ENCODE results near the gene C10orf95. TPM values are rescaled to one million over a fixed set of nuclear protein-coding genes. Genes with fewer than 3 reads are reported as not detected.
"Not testable (repeated sequence)": the region's sequence is repeated elsewhere in the genome, so short reads cannot be mapped to it uniquely, and the experiment has no call there.

The C10orf95 gene
- total RNA-seq, 1 donor from 2014 or later = 2.9 TPM

DNA sequence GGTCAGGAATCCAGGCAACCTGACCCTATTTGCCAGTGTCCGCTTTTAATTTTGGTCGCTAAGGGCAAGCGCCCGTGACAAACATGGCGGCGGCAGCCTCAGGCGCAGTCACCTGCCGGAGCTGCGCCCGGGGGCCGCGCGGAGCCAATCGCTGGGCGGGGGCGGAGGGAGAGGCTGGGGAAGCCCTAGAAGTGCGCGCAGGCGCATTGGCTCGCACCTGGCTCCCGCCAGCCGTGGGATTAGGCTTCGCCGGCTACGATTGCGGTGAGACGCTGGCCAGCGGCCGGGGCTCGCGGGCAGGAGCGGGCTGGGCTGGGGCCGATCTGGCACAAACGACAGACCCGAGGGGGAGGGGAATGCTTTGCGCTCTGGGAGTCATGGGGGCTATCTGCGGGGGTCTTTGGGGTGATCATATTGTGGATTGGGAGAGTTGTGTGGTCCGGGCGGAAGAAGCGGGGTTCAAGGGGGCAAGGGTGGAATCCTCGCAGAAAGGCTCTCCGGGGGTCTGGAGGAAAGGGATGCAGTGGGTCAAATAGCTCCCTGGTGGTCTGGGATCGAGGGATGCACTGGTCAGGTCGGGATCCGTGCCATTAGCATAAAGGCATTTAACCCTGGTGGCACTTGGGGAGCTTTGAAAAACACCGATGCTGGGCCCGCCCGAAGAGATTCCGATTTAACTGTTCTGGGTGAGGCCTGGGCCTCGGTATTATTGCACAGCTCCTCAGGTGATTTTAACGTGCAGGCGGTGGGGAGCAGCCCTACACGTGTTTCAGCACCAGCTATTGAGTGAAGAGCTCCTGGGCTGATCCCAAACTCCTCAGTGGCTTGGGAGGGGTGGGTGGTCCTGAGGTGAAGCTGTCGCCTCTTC is 10.1 kb upstream of the C10orf95 start:
- DNase-seq (ENCODE audit: low read depth) (peak; percentile 77), FAIRE-seq (no peak)
- Histone ChIP-seq H3K36me3 (ENCODE audit: control insufficient read depth, insufficient read depth, low read length) (no peaks in the 10 kb centered on the region), H3K4me3 (ENCODE audit: low read depth, low read length) (peak overlapping the region; percentile 40), H3K27me3 (ENCODE audit: control insufficient read depth, insufficient read depth, low read length) (no peaks in the 10 kb centered on the region)
- TF ChIP-seq, protein P1, sequence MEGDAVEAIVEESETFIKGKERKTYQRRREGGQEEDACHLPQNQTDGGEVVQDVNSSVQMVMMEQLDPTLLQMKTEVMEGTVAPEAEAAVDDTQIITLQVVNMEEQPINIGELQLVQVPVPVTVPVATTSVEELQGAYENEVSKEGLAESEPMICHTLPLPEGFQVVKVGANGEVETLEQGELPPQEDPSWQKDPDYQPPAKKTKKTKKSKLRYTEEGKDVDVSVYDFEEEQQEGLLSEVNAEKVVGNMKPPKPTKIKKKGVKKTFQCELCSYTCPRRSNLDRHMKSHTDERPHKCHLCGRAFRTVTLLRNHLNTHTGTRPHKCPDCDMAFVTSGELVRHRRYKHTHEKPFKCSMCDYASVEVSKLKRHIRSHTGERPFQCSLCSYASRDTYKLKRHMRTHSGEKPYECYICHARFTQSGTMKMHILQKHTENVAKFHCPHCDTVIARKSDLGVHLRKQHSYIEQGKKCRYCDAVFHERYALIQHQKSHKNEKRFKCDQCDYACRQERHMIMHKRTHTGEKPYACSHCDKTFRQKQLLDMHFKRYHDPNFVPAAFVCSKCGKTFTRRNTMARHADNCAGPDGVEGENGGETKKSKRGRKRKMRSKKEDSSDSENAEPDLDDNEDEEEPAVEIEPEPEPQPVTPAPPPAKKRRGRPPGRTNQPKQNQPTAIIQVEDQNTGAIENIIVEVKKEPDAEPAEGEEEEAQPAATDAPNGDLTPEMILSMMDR (IDR thresholded peaks at IDR 0.05; ENCODE audit: insufficient read depth, low read length, severe bottlenecking) = no peak

DNA sequence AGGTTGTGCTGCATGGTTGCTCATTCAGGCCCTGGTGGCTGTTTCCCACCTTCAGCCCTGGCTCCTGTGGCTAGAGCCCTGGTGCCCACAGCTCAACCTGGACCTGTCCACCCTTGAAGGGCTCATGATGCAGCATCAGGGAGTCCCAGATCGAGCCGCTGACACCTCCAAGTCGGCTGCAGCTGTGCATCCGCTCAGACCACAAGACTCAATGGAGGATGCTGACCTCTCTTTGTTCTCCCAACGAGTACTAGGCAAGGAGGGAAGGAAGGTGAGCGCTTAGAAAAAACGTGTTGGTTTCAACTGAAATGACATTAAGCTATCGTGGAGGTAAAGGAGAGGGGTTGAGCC is 9.5 kb upstream of the C10orf95 start:
- H3K36me3 ChIP-seq (ENCODE audit: control insufficient read depth, insufficient read depth, low read length) = no peaks in the 10 kb centered on the region
- peak overlapping the region; percentile 5 for H3K4me3 ChIP-seq (ENCODE audit: low read depth, low read length)
- FAIRE-seq (no peak), DNase-seq (ENCODE audit: low read depth) (no peak)
- TF ChIP-seq, protein P1 (IDR thresholded peaks at IDR 0.05; ENCODE audit: insufficient read depth, low read length, severe bottlenecking) = no peak
- no peaks in the 10 kb centered on the region for H3K27me3 ChIP-seq (ENCODE audit: control insufficient read depth, insufficient read depth, low read length)

DNA sequence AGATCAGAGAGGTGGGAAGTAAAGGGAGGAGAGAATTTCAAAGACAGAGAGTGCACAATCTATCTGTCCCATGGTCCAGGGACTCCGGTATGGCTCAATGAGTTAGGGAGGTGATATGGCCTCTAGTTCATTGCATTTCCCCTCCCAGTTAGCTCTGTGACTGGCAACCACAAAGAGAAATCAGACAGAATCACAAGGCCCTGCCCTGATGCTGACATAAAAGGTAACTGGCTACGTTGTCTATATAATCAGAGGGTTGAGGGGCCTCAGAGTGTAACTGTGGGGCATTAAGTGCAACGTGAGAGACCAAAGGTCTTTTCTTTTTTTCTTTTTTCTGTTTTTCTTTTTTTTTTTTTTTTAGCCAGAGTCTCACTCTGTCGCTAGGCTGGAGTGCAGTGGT is 7.3 kb upstream of the C10orf95 start:
- Histone ChIP-seq H3K36me3 (ENCODE audit: control insufficient read depth, insufficient read depth, low read length) (no peaks in the 10 kb centered on the region), H3K27me3 (ENCODE audit: control insufficient read depth, insufficient read depth, low read length) (no peaks in the 10 kb centered on the region), H3K4me3 (ENCODE audit: low read depth, low read length) (no peak overlapping the region)
- TF ChIP-seq, protein P1 (IDR thresholded peaks at IDR 0.05; ENCODE audit: insufficient read depth, low read length, severe bottlenecking) = no peak
- DNase-seq (ENCODE audit: low read depth) = no peak
- FAIRE-seq = no peak

DNA sequence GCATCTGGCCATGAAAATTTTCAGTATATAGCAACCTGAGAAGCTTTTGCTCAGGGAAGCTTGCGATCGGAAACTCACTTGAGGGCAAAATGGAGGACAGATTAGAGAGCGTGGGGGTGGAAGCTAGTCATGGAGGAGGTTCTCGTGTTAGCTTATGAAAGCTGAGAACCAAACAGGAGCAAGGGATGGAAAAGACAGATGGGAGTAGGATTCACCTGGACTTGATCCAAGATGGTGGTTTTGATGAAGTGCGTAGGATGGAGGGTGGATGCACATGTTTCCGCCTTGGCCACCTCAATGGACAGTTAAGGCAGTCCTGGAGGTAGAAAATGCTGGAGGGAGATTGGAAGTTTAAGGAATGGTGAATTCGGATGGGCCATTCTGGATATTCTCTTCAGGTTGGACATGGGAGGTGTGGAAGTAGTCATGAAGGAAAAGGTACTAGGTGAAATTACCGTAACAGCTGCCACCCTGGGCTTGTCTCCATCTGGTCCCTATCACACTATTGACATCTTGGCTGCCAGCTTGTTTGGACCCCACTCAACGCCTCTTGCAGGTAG is 6.3 kb upstream of the C10orf95 start:
- no peaks in the 10 kb centered on the region for H3K36me3 ChIP-seq (ENCODE audit: control insufficient read depth, insufficient read depth, low read length)
- no peak for FAIRE-seq
- H3K27me3 ChIP-seq (ENCODE audit: control insufficient read depth, insufficient read depth, low read length) = no peaks in the 10 kb centered on the region
- no peak overlapping the region for H3K4me3 ChIP-seq (ENCODE audit: low read depth, low read length)
- DNase-seq (ENCODE audit: low read depth) = no peak
- TF ChIP-seq, protein P1 (IDR thresholded peaks at IDR 0.05; ENCODE audit: insufficient read depth, low read length, severe bottlenecking) = no peak

DNA sequence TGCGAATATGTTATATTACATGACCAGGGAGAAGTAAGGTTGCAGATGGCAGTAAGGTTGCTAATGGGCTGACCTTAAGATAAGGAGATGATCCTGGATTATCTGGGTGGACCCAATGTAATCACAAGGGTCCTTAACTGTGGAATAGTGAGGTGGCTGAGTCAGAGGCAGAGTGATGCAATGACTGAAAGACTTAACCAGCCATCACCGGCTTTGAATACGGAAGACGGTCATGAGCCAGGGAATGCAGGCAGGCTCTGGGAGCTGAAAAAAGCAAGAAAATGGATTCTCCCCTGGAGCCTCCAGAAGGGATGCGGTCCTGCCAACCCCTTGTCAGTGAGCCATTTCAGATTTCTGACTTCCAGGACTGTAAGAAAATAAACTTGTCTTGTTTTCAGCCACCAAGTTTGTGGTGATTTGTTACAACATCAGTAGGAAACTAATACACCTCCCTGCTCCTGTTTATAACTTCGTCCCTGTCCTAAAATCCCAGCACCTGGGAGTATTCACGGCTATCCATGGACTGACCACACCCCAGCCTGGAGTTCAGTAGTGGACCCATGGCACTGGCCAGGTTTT is 4.6 kb upstream of the C10orf95 start:
- Histone ChIP-seq H3K36me3 (ENCODE audit: control insufficient read depth, insufficient read depth, low read length) (peaks cover 1% of the 10 kb centered on the region), H3K4me3 (ENCODE audit: low read depth, low read length) (no peak overlapping the region), H3K27me3 (ENCODE audit: control insufficient read depth, insufficient read depth, low read length) (no peaks in the 10 kb centered on the region)
- peak; percentile 84 for DNase-seq (ENCODE audit: low read depth)
- FAIRE-seq = no peak
- TF ChIP-seq, protein P1 (IDR thresholded peaks at IDR 0.05; ENCODE audit: insufficient read depth, low read length, severe bottlenecking) = no peak

DNA sequence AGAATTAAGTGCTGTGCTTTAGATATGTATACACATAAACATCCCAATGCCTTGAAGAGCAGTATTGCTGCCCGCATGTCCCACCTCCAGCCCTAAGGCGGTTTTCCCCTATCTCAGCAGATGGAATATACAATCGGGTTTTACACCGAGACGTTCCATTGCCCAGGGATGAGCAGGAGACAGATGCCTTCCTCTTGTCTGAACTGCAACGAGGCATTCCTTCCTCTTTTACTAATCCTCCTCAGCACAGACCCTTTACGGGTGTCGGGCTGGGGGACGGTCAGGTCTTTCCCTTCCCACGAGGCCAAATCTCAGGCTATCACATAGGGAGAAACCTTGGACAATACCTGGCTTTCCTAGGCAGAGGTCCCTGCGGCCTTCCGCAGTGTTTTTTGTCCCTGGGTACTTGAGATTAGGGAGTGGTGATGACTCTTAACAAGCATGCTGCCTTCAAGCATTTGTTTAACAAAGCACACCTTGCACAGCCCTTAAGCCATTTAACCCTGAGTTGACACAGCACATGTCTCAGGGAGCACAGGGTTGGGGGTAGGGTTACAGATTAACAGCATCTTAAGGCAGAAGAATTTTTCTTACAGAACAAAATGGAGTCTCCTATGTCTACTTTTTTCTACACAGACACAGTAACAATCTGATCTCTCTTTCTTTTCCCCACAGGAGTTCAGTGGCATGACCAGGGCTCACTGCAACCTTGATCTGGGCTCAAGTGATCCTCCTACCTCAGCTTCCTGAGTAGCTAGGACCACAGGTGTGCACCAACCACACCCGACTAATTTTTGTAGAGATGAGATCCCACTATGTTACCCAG is 3.5 kb upstream of the C10orf95 start:
- DNase-seq (ENCODE audit: low read depth); FAIRE-seq; H3K36me3 ChIP-seq (ENCODE audit: control insufficient read depth, insufficient read depth, low read length); H3K27me3 ChIP-seq (ENCODE audit: control insufficient read depth, insufficient read depth, low read length); H3K4me3 ChIP-seq (ENCODE audit: low read depth, low read length): not testable (repeated sequence)
